GM19351 (cell line): ENCODE data around the gene RCC1.
"Not testable (repeated sequence)": the region's sequence is repeated elsewhere in the genome, so short reads cannot be mapped to it uniquely, and the experiment has no call there.

Source experiments
- ATAC-seq: cut with Tn5 transposase; IDR thresholded peaks from one replicate; pipeline ENCODE4 v1.9.1; 2021; ENCODE audit warnings: mild to moderate bottlenecking, moderate library complexity; ENCODE audit not compliant: unreplicated experiment

RCC1 gene, protein sequence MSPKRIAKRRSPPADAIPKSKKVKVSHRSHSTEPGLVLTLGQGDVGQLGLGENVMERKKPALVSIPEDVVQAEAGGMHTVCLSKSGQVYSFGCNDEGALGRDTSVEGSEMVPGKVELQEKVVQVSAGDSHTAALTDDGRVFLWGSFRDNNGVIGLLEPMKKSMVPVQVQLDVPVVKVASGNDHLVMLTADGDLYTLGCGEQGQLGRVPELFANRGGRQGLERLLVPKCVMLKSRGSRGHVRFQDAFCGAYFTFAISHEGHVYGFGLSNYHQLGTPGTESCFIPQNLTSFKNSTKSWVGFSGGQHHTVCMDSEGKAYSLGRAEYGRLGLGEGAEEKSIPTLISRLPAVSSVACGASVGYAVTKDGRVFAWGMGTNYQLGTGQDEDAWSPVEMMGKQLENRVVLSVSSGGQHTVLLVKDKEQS

DNA sequence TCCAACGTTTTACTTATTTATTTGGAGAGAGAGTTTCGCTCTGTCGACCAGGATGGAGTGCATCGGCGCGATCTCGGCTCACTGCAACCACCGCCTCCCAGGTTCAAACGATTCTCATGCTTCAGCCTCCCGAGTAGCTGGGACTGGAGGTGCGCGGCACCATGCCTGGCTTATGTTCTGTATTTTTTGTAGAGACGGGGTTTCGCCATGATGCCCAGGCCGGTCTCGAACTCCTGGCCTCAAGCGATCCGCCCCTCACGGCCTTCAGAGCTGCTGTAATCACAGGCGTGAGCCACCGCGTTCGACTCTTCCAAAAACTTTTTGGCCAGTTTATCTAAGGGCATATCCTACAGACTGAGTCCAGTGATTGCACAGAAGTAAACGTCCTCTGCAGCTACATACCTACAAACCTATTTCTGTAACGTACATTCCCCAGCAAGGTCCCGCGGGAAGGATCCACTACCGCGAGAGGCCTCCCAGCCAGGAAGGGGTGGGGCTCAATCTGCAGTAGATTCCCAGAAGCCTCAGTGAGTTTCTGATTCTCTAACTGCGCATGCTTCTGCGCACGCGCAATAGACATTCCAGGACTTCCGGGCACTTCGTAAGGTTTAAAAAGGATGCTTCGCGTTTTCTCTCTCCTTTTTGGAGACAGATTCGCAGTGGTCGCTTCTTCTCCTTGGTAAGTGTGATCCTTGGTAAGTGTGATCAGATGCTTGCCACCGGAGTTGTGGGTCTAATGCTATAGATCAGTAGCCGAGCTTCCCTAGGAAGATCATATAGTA lies at the start of gene RCC1:
Gene RCC1, plus strand, starts transcription at position 638 of the 782 bp plus-strand sequence. CDS start 23,824 bp downstream, outside the sequence.
- peak; percentile 73 for ATAC-seq

DNA sequence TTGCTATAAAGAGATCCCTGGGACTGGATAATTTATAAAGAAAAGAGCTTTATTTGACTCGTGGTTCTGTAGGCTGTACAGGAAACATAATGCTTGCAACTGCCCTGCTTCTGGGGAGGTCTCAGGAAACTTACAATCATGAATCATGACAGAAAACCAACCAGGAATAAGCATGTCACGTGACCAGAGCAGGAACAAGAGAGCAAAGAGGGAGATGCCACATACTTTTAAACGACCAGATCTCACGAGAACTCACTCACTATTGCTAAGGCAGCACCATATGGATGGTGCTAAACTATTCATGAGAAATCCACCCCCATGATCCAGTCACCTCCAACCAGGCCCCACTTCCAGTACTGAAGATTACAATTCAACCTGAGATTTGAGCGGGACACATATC lies 49.8 kb upstream of the RCC1 start:
- ATAC-seq: no peak

DNA sequence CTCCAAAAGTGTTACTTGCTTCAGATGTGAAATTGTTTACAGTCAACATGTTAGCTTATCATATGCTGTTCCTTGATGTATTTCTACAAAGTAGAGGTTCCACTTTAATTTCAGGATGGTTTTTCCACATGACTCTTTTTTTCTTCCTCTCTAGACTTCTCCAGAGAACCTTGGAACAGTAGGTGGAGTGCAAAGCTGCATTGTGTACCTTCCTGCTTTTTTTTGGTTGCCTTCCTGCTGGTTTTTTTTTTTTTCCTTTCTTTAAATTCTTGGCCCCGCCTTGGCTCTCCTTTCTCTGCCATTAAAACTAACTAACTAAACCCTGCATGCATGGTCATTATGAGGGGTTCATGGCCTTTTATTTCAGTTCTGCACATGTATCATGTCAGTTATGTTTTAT lies 48.2 kb upstream of the RCC1 start:
- no peak for ATAC-seq

DNA sequence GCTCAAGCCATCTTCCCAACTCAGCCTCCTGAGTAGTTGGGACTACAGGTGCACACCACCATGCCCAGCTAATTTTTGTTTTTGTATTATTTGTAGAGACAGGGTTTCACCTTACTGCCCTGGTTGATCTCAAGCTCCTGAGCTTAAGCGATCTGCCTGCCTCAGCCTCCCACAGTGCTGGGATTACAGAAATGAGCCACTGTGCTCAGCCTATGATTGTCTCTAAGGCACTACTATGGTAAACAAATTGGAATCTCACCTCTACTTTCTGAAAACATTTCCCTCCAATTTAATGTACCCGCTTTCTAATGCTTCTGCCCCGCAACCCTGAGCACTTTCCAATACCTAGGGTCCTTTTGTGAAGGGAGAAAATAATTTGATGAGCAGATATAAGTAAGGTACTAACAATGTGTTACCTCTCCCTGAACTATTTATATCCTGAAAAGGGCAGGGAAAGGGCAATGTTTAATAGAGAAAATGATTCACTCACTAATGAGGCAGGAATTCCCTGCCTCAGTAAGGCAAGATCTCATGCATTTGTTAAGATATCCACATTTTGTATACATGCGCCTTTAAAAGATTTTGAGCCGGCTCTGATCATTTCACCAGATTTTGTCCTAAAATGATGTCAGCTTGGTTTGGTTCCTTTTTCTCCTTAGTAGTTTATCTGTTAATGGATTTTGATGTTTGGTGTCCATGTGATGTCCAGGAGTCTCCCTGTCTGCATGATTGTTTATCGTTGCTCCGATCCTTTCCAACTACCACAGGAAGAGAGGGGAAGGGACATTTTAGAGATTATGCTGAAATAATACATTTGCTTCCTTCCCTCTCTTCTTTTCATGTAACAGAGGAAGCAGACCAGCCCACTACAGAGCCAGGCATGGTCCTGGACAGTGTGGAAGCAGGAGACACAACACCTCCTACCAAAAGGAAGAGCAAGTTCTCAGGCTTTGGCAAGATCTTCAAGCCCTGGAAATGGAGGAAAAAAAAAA lies 47.3 kb upstream of the RCC1 start:
- ATAC-seq: no peak

DNA sequence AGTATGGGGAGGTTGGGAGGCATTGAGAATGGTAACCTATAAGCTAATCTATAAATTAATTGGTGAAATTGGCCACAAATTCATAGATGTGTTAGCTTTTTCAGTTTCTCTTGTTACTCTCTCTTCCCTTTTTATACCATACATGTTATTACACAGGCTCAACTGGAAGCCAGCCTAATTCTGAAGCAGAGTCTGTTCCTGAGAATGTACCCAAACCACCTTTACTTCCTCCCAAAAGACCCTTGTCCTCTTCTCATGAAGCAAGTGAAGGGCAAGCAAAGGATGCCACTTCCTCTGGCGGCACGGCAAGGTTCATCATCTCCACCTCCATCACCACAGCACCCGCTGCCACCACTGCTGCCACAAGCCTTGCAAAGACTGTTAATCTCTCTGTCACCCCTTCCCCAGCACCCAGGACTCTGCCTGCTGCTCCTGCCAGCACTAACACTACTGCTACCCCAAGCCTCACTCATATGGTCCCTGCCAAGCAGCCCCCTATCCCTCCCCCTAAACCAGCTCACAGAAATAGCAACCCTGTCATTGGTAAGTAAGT lies 39.5 kb upstream of the RCC1 start:
- no peak for ATAC-seq

DNA sequence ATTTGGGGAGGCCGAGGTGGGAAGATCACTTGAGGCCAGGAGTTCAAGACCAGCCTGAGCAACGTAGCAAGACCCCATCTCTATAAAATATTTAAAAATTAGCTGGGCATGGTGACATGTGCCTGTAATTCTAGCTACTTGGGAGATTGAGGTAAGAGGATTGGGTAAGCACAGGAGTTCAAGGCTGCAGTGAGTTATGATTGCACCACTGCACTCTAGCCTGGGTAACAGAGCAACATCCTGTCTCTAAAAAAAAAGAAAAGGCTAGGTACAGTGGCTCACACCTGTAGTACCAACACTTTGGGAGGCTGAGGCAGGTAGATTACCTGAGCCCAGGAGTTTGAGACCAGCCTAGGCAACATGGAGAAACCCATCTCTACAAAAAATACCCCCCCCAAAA lies 35.7 kb upstream of the RCC1 start:
- no peak for ATAC-seq

DNA sequence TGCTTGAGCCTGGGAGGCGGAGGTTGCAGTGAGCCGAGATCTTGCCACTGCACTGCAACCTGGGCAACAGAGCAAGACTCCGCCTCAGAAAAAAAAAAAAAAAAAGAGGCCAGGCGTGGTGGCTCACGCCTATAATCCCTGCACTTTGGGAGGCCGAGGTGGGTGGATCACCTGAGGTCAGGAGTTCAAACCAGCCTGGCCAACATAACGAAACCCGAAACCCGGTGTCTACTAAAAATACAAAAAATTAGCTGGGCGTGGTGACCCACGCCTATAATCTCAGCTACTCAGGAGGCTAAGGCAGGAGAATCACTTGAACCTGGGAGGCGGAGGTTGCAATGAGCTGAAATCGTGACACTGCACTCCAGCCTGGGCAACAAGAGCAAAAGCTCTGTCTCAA lies 26.3 kb upstream of the RCC1 start:
- not testable (repeated sequence) for ATAC-seq

DNA sequence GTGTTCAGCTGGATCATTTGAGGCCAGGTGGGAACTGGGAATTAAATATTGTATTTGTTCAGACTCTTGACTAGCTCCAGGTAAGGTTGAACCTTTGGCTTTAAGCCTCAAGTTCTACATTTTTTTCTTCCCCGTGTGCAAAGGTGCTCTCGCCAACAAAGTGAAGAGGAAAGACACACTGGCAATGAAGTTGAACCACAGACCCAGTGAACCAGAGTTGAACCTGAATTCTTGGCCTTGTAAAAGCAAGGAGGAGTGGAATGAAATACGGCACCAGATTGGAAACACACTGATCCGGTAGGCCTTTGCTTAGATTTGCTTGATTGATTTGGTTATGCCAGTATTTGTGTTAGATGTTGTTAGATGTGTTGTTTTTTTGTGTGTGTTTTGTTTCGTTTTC lies 25.5 kb upstream of the RCC1 start:
- ATAC-seq: no peak

DNA sequence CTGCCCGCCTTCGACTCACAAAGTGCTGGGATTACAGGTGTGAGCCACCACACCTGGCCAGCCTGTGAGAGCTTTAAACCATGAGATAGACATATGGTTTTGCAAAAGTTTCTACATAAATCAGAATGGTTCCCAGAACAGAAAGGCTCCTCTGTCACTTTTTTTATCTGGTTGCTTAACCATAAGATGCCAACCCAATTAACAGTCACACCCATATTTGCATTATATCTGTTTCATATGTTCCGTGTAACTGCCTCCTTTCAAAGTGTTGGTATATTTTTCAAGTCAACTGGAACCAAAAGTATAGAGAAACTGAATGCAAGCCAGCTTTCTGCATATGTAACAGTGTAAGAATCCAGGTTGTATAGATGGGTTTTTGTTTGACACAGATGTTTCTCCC lies 23.7 kb upstream of the RCC1 start:
- ATAC-seq: no peak

DNA sequence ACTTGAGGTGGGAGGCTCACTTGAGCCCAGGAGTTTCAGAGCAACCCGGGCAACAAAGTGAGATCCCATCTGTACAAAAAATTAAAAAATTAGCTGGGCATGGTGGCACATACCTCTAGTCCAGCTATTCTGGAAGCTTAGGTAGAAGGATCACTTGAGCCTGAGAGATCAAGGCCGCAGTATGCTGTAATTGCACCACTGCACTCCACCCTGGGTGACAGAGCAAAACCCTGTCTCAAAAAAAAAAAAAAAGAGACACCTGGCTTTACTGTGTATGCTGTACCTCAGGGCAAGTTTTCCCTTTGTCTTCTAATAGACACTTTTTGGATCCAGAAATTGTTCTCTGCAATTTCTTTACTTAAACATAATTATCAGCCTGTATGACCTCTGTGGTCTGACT lies 23.1 kb upstream of the RCC1 start:
- no peak for ATAC-seq

DNA sequence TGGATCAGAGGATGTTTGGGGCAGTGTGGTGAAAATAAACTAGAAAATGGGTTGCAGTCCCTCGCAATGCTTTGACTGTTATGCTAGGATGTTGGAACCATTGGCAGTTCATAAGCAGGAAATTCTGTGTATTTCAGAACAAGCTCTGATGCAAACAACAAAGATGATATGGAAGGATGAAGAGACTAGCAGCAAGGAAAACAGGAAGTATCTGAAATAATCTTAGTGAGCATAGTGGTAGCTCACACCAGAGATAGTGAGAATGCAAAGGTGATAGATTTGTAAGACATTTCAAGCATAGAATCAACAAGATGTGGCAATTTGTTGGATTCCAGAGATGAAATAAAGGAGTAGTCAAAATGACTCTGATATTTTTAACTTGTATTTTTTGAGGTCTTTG lies 11.1 kb upstream of the RCC1 start:
- ATAC-seq: no peak

DNA sequence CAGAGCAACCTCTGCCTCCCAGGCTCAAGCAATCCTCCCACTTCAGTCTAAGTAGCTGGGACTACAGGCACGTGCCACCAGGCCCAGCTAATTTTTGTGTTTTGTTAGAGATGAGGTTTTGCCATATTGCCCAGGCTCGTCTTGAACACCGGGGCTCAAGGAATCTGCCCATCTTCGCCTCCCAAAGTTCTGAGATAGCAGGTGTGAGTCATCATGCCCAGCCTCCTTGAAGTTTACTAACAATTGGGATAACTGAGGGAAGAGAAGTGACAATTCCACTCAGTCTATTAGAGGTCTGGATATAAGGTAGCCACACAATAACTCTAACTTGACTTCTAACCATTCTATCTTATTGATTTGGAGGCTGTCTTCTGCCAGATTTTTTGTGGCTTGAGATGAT lies 6.3 kb upstream of the RCC1 start:
- no peak for ATAC-seq

DNA sequence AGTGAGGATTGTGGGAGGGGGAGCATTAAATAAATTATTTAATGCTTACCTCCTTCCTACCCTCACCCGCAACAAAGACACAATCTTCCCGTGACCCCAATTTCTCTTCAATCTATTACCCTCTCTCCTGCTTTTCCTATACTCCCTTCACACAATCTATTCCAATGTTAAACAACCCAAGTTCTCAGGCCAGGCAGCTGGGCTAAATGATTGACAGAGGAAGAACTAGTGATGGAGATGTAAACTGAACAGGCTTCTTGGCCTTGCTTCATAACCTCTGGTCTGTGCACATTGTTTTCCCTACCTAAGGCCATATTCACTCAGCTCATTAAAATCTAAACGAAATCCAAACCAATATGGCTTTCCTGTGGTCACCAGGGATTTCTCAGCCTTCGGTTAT lies 3.9 kb upstream of the RCC1 start:
- no peak for ATAC-seq

DNA sequence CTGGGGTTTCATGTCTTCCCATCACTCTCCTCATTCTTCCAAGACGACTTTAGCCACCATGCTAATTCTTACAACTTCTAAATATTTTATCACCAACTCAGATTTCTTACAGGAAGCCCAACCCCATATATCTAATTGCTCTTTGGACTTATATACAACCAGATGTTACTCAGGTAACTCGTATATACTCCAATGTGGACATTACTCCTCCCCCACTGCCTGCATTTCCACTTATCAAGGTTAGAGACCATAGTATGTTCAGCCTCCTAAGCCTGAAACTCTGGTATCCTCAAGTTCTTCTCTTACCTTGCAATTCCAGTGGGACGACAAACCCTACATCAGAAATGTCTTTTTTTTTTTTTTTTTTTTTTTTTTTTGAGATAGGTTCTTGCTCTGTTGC lies 2.7 kb upstream of the RCC1 start:
- no peak for ATAC-seq

DNA sequence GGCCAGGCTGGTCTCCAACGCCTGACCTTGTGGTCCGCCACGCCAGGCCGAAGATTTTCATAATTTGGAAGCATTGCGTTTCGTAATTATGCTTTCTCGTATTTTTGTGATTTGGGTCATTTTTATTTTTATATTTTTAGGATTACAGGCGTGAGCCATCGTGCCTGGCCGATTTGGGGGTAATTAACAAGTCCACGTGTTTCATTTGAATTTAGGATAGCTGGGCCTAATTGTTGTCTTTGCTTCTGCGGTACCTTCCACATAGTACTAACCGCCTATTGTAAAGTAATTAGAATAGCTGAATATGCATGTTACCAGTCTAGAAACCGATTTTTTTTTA lies 1.0 kb downstream of the RCC1 start:
- no peak for ATAC-seq

DNA sequence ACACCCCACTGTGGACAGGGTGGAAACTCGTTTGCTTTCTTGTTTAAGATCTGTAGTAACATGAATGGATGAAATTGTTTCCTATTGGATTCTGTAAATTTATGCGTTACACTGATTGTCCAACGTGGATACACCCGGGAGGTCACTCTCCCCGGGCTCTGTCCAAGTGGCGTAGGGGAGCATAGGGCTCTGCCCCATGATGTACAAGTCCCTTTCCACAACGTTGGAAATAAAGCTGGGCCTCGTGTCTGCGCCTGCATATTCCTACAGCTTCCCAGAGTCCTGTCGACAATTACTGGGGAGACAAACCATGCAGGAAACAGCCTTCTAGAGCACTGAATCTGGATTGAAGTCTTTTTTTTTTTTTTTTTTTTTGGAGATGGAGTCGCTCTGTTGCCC lies 1.4 kb downstream of the RCC1 start:
- no peak for ATAC-seq

DNA sequence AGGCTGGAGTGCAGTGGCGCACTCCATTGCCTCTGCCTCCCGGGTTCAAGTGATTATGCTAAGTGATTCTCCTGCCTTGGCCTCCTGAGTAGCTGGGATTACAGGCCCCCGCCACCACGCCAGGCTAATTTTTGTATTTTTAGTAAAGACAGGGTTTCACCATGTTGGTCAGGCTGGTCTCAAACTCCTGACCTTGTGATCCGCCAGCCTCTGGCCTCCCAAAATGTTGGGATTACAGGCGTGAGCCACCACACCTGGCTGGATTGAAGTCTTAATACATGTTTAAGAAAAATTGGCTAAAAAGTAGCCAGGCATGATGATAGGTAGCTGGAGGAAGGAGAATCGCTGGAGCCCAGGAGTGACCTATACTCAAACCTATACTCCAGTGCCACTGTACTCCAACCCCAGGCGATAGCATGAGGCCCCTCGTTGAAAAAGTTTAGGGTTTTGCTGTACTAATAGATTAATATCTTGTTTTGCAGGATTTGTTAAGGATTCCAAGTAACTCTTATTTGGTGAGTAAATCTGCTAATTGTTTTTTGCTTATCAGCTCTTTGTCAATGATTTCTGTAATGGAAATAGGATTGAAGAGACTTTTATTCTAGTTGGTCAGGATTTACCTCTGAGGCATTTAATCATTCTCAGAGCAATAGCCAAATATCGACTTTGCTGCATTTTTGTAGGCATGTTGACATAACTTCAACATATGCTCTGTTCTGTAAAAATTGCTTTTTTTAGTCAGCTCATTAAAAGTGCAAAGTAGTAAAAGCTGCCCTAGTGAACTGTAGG lies 2.0 kb downstream of the RCC1 start:
- ATAC-seq: no peak

DNA sequence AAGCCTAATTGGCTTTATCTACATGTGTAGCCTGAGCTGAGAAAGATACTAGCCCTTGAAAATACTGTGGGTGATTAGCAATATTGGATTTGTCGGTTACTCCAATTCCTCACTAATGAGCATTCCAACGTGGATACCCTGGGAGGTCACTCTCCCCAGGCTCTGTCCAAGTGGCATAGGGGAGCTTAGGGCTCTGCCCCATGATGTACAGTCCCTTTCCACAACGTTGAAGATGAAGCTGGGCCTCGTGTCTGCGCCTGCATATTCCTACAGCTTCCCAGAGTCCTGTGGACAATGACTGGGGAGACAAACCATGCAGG lies 2.6 kb downstream of the RCC1 start:
- ATAC-seq: no peak

DNA sequence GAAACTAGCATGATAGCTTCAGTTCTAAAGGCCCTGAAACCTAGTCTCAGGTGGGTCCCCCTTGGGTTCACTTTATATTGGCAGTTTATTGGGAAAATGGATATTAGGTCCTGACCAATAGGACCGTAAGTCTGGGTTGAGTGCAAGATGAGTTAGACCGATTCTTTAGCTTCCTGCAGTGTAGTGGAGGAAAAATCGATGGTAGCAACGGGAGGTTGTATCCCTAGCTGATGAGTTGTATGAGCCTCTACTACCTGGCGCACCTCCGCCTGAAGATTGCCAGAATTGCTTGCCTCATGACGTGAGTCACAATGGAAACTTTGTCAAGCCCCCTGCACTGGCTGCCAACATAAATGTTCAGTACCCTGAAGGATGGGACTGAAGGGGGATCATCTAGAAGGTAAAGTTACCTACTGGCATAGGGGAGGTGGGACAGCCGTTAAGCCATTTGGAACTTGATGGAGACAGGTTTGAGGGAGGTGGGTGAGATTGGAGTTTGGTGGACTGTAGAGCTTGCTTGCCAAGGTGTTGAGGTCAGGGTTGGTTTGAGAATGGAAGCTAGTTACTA lies 3.9 kb downstream of the RCC1 start:
- no peak for ATAC-seq
